Measurements from ENCODE around the gene CADM4.

DNA sequence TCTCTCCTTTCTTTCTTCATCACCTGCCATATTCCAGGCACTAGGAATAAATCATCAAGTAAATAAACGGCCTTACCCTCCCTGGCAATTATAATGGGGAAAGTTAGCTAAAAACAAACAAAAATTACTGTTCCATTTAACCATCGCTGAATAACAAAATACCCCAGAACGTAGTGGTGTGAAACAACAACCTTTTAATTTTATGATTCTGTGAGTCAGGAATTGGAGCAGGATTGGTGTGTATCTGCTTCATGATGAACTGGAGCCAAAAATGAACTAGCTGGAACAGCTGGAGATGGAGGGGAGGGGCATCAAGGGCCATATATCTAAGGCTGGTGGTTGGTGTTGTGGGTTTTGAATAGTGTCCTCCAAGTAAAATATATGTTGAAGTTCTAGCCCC is 3.7 kb upstream of the CADM4 start:
- TF ChIP-seq POLR2A (IDR thresholded peaks at IDR 0.05; ENCODE audit: borderline replicate concordance, extremely low read depth, insufficient read depth, insufficient read length) (no peak), SIN3A (IDR thresholded peaks at IDR 0.05; ENCODE audit: low read depth) (no peak)
- TF ChIP-seq, protein P1, sequence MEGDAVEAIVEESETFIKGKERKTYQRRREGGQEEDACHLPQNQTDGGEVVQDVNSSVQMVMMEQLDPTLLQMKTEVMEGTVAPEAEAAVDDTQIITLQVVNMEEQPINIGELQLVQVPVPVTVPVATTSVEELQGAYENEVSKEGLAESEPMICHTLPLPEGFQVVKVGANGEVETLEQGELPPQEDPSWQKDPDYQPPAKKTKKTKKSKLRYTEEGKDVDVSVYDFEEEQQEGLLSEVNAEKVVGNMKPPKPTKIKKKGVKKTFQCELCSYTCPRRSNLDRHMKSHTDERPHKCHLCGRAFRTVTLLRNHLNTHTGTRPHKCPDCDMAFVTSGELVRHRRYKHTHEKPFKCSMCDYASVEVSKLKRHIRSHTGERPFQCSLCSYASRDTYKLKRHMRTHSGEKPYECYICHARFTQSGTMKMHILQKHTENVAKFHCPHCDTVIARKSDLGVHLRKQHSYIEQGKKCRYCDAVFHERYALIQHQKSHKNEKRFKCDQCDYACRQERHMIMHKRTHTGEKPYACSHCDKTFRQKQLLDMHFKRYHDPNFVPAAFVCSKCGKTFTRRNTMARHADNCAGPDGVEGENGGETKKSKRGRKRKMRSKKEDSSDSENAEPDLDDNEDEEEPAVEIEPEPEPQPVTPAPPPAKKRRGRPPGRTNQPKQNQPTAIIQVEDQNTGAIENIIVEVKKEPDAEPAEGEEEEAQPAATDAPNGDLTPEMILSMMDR (IDR thresholded peaks at IDR 0.05 in 2 of 3, conservative IDR thresholded peaks at IDR 0.05 in 1 of 3; ENCODE audit: borderline replicate concordance in 1 of 3, insufficient read depth in 1 of 3, low read depth in 2 of 3, low read length in 2 of 3) = no peak
